ENCODE results near the gene BCAP31.

Gene BCAP31

GRCh38 chrX:153669901-153670731 lies 54.1 kb downstream of the BCAP31 start:
- H3K27ac ChIP-seq (ENCODE audit: low read depth, low read length) = no peak overlapping the region
- H3K9ac ChIP-seq (ENCODE audit: low read depth, low read length) = no peak overlapping the region
- H3K4me1 ChIP-seq (ENCODE audit: control insufficient read depth, insufficient read depth, low read length) = peaks cover 7% of the 10 kb centered on the region; the same call in 1 of the 2 replicates
- no peaks in the 10 kb centered on the region for H3K36me3 ChIP-seq (ENCODE audit: control insufficient read depth, insufficient read depth, low read length)
- peaks cover 49% of the 10 kb centered on the region for H3K9me3 ChIP-seq (ENCODE audit: control insufficient read depth, insufficient read depth, low read length)
- no peaks in the 10 kb centered on the region; the same call in 1 of the 2 replicates for H3K27me3 ChIP-seq (ENCODE audit: control insufficient read depth, insufficient read depth, low read length)
- H3K4me3 ChIP-seq (ENCODE audit: low read depth, low read length) = no peak overlapping the region

GRCh38 chrX:153669174-153669890 lies 54.9 kb downstream of the BCAP31 start:
- no peak overlapping the region for H3K4me3 ChIP-seq (ENCODE audit: low read depth, low read length)
- H3K9me3 ChIP-seq (ENCODE audit: control insufficient read depth, insufficient read depth, low read length) = peaks cover 43% of the 10 kb centered on the region
- no peak overlapping the region for H3K27ac ChIP-seq (ENCODE audit: low read depth, low read length)
- no peaks in the 10 kb centered on the region for H3K27me3 ChIP-seq (ENCODE audit: control insufficient read depth, insufficient read depth, low read length)
- peaks cover 2% of the 10 kb centered on the region; the same call in 1 of the 2 replicates for H3K4me1 ChIP-seq (ENCODE audit: control insufficient read depth, insufficient read depth, low read length)
- H3K36me3 ChIP-seq (ENCODE audit: control insufficient read depth, insufficient read depth, low read length) = no peaks in the 10 kb centered on the region
- no peak overlapping the region for H3K9ac ChIP-seq (ENCODE audit: low read depth, low read length)

GRCh38 chrX:153668423-153669173 lies 55.6 kb downstream of the BCAP31 start:
- H3K4me3 ChIP-seq (ENCODE audit: low read depth, low read length) = no peak overlapping the region
- no peak overlapping the region for H3K27ac ChIP-seq (ENCODE audit: low read depth, low read length)
- peaks cover 42% of the 10 kb centered on the region for H3K9me3 ChIP-seq (ENCODE audit: control insufficient read depth, insufficient read depth, low read length)
- H3K27me3 ChIP-seq (ENCODE audit: control insufficient read depth, insufficient read depth, low read length) = no peaks in the 10 kb centered on the region
- no peak overlapping the region for H3K9ac ChIP-seq (ENCODE audit: low read depth, low read length)
- no peaks in the 10 kb centered on the region for H3K4me1 ChIP-seq (ENCODE audit: control insufficient read depth, insufficient read depth, low read length)
- H3K36me3 ChIP-seq (ENCODE audit: control insufficient read depth, insufficient read depth, low read length) = no peaks in the 10 kb centered on the region

GRCh38 chrX:153667956-153668396 lies 56.2 kb downstream of the BCAP31 start:
- H3K9me3 ChIP-seq (ENCODE audit: control insufficient read depth, insufficient read depth, low read length) = peaks cover 42% of the 10 kb centered on the region
- no peaks in the 10 kb centered on the region for H3K27me3 ChIP-seq (ENCODE audit: control insufficient read depth, insufficient read depth, low read length)
- peak overlapping the region; percentile 38 for H3K4me3 ChIP-seq (ENCODE audit: low read depth, low read length)
- H3K4me1 ChIP-seq (ENCODE audit: control insufficient read depth, insufficient read depth, low read length) = no peaks in the 10 kb centered on the region
- no peaks in the 10 kb centered on the region for H3K36me3 ChIP-seq (ENCODE audit: control insufficient read depth, insufficient read depth, low read length)
- H3K9ac ChIP-seq (ENCODE audit: low read depth, low read length) = no peak overlapping the region
- H3K27ac ChIP-seq (ENCODE audit: low read depth, low read length) = no peak overlapping the region

- no peak overlapping the region for H3K27ac ChIP-seq (ENCODE audit: low read depth, low read length)
- H3K9ac ChIP-seq (ENCODE audit: low read depth, low read length) = no peak overlapping the region
- peak overlapping the region; percentile 38 for H3K4me3 ChIP-seq (ENCODE audit: low read depth, low read length)
Observed at GRCh38 chrX:153667281-153667955, 56.8 kb downstream of the BCAP31 start.

GRCh38 chrX:153665726-153666306 lies 58.4 kb downstream of the BCAP31 start:
- Histone ChIP-seq H3K4me3 (ENCODE audit: low read depth, low read length) (no peak overlapping the region), H3K4me1 (ENCODE audit: control insufficient read depth, insufficient read depth, low read length) (no peaks in the 10 kb centered on the region), H3K27me3 (ENCODE audit: control insufficient read depth, insufficient read depth, low read length) (0 out of 2 replicates have a peak, but pooled peaks cover 4% of the 10 kb centered on the region), H3K36me3 (ENCODE audit: control insufficient read depth, insufficient read depth, low read length) (no peaks in the 10 kb centered on the region), H3K27ac (ENCODE audit: low read depth, low read length) (no peak overlapping the region), H3K9me3 (ENCODE audit: control insufficient read depth, insufficient read depth, low read length) (peaks cover 36% of the 10 kb centered on the region), H3K9ac (ENCODE audit: low read depth, low read length) (no peak overlapping the region)

More at GRCh38 chrX:153667281-153667955, 56.8 kb downstream of the BCAP31 start:
- H3K27me3 ChIP-seq (ENCODE audit: control insufficient read depth, insufficient read depth, low read length) = no peaks in the 10 kb centered on the region
- H3K36me3 ChIP-seq (ENCODE audit: control insufficient read depth, insufficient read depth, low read length) = no peaks in the 10 kb centered on the region
- H3K9me3 ChIP-seq (ENCODE audit: control insufficient read depth, insufficient read depth, low read length) = peaks cover 42% of the 10 kb centered on the region
- no peaks in the 10 kb centered on the region for H3K4me1 ChIP-seq (ENCODE audit: control insufficient read depth, insufficient read depth, low read length)

GRCh38 chrX:153662266-153662665 lies 61.9 kb downstream of the BCAP31 start:
- Histone ChIP-seq H3K4me1 (ENCODE audit: control insufficient read depth, insufficient read depth, low read length) (no peaks in the 10 kb centered on the region), H3K27ac (ENCODE audit: low read depth, low read length) (no peak overlapping the region), H3K36me3 (ENCODE audit: control insufficient read depth, insufficient read depth, low read length) (no peaks in the 10 kb centered on the region), H3K4me3 (ENCODE audit: low read depth, low read length) (no peak overlapping the region; the same call in 1 of the 2 replicates), H3K9me3 (ENCODE audit: control insufficient read depth, insufficient read depth, low read length) (peaks cover 37% of the 10 kb centered on the region), H3K27me3 (ENCODE audit: control insufficient read depth, insufficient read depth, low read length) (0 out of 2 replicates have a peak, but pooled peaks cover 4% of the 10 kb centered on the region), H3K9ac (ENCODE audit: low read depth, low read length) (no peak overlapping the region)

- Histone ChIP-seq H3K27me3 (ENCODE audit: control insufficient read depth, insufficient read depth, low read length) (0 out of 2 replicates have a peak, but pooled peaks cover 4% of the 10 kb centered on the region), H3K9ac (ENCODE audit: low read depth, low read length) (no peak overlapping the region), H3K36me3 (ENCODE audit: control insufficient read depth, insufficient read depth, low read length) (no peaks in the 10 kb centered on the region)
Observed at GRCh38 chrX:153659268-153659667, 64.9 kb downstream of the BCAP31 start.

GRCh38 chrX:153657161-153657560 lies 67.0 kb downstream of the BCAP31 start:
- no peak overlapping the region for H3K9ac ChIP-seq (ENCODE audit: low read depth, low read length)
- no peak overlapping the region for H3K4me3 ChIP-seq (ENCODE audit: low read depth, low read length)
- H3K4me1 ChIP-seq (ENCODE audit: control insufficient read depth, insufficient read depth, low read length) = no peaks in the 10 kb centered on the region
- H3K36me3 ChIP-seq (ENCODE audit: control insufficient read depth, insufficient read depth, low read length) = no peaks in the 10 kb centered on the region
- H3K27me3 ChIP-seq (ENCODE audit: control insufficient read depth, insufficient read depth, low read length) = 0 out of 2 replicates have a peak, but pooled peaks cover 4% of the 10 kb centered on the region
- H3K9me3 ChIP-seq (ENCODE audit: control insufficient read depth, insufficient read depth, low read length) = peaks cover 32% of the 10 kb centered on the region
- H3K27ac ChIP-seq (ENCODE audit: low read depth, low read length) = no peak overlapping the region

More at GRCh38 chrX:153659268-153659667, 64.9 kb downstream of the BCAP31 start:
- Histone ChIP-seq H3K4me1 (ENCODE audit: control insufficient read depth, insufficient read depth, low read length) (no peaks in the 10 kb centered on the region), H3K4me3 (ENCODE audit: low read depth, low read length) (no peak overlapping the region), H3K27ac (ENCODE audit: low read depth, low read length) (no peak overlapping the region), H3K9me3 (ENCODE audit: control insufficient read depth, insufficient read depth, low read length) (peaks cover 23% of the 10 kb centered on the region)

- no peaks in the 10 kb centered on the region for H3K36me3 ChIP-seq (ENCODE audit: control insufficient read depth, insufficient read depth, low read length)
- no peak overlapping the region for H3K4me3 ChIP-seq (ENCODE audit: low read depth, low read length)
- H3K27me3 ChIP-seq (ENCODE audit: control insufficient read depth, insufficient read depth, low read length) = peaks cover 9% of the 10 kb centered on the region
- no peak overlapping the region for H3K27ac ChIP-seq (ENCODE audit: low read depth, low read length)
- no peak overlapping the region for H3K9ac ChIP-seq (ENCODE audit: low read depth, low read length)
- peaks cover 22% of the 10 kb centered on the region for H3K9me3 ChIP-seq (ENCODE audit: control insufficient read depth, insufficient read depth, low read length)
- H3K4me1 ChIP-seq (ENCODE audit: control insufficient read depth, insufficient read depth, low read length) = no peaks in the 10 kb centered on the region
Observed at GRCh38 chrX:153653556-153653955, 70.6 kb downstream of the BCAP31 start.

All from HUES48 (cell line).